Measurements from ENCODE around the gene STXBP5L.
"Not testable (repeated sequence)": the region's sequence is repeated elsewhere in the genome, so short reads cannot be mapped to it uniquely, and the experiment has no call there.

STXBP5L gene

DNA sequence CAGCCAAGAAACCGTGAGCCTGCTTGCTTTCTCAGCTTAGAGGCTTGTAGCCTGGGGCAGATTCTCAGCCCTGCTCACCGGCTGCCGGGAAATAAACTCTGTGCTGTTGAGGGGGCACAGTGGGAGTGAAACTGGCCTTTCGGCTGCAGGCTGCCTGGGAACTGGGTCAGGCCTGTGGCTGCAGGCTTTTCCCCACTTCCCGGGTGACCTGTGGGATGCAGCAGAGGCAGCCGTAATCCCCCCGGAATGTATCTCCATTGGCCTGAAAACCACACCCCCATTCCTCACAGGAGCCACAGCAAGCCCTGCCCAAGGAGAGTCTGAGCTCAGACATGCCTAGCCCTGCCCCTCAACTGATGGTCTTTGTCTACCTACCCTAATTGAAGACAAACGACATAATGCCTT is 110.9 kb downstream of the STXBP5L start:
- no peak for DNase-seq (ENCODE audit: low read depth, low spot score)

DNA sequence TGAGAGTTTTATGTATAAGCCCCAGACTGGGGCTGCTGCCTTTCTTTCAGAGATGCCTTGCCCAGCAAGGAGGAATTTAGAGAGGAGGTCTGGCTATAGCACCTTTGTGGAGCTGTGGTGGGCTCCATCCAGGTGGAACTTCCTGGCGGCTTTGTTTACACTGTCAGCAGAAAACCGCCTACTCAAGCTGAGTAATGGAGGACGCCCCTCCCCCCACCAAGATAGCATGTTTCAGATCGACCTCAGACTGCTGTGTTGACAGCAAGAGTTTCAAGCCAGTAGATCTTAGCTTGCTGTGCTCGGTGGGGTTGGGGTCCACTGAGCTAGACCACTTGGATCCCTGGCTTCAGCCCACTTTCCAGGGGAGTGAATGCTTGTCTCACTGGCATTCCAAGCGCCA is 155.6 kb downstream of the STXBP5L start:
- DNase-seq (ENCODE audit: low read depth, low spot score), result no peak

DNA sequence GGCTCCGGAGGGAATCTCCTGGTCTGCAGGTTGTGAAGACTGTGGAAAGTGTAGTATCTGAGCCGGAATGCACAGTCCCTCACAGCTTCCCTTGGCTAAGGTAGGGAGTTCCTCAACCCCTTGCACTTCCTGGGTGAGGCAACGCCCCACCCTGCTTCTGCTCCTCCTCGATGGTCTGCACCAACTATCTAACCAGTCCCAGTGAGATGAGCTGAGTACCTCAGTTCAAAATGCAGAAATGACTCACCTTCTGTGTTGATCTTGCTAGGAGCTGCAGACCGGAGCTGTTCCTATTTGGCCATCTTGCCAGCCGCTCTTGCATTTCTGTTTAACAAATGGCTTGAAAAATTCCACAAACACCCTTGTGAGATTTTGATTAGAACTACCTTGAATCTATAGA is 156.1 kb downstream of the STXBP5L start:
- DNase-seq (ENCODE audit: low read depth, low spot score), result no peak

DNA sequence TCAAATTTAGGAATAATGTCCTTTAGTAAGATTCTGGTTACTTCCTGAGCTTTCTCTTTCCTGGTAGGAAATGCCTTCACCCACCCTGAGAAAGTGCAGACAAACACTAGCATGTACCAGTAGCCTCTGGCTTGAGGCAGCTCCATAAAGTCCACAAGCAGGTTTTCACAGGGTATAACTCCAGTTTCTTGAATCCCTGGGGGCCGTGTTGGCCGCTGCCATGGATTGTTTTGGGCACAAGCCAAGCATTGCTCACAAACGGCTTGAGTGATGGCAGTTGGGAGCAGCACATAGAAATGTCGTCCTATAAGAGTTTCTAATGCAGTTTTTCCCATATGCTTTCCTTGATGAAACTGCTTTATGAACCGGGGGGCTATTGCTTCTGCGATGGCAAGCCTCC is 164.1 kb downstream of the STXBP5L start:
- DNase-seq (ENCODE audit: low read depth, low spot score), result no peak

DNA sequence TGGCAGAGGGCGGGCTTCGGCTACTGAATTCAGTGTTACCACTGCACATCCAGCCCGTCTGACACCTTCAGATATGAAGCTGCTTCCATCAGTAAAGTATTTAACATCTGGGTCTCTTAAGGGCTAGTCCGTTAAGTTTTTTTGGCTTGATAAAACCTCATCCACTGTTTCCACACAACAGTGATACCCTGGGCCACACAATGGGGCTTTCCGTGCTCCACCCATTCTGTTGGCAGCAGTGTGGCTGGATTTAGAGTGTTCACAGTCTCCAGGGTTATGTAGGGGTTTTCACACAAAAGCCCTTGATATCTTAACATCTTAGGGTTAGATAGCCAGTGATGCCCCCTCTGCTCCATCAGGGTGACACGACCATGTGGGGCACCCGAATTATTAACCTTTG is 165.0 kb downstream of the STXBP5L start:
- no peak for DNase-seq (ENCODE audit: low read depth, low spot score)

DNA sequence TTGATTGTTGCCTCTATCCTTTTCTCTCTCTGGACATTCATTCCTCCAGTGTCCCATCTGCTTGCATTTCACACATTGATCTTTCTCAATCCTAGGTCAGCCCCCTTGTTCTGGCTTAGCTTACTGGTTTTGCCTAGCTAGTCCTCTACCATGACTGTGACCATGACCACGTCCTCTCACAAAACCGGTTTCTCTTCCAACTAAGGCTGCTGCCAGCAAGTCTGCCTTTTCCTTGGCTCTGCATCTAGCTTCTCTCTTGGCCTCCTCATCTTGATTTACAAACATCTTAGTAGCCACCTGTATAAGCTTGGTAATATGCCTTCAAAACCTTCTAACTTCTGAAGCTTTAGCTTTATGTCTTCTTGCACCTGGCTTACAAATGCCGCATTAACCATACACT is 167.2 kb downstream of the STXBP5L start:
- no peak for DNase-seq (ENCODE audit: low read depth, low spot score)

DNA sequence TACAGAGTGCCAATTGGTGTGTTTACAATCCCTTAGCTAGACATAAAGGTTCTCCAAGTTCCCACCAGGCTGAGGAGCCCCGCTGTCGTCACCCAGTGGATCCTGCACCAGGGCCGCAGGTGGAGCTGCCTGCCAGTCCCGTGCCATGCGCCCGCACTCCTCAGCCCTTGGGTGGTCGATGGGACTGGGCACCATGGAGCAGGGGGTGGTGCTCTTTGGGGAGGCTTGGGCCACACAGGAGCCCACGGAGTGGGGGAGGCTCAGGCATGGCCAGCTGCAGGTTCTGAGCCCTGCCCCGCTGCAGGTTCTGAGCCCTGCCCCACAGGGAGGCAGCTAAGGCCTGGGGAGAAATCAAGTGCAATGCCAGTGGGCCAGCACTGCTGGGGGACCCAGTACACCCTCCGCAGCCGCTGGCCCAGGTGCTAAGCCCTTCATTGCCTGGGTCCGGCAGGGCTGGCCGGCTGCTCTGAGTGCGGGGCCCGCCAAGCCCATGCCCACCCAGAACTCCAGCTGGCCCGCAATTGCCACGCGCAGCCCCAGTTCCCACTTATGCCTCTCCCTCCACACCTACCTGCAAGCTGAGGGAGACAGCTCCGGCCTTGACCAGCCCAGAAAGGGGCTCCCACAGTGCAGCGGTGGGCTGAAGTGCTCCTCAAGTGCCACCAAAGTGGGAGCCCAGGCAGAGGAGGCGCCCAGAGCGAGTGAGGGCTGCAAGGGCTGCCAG is 170.5 kb downstream of the STXBP5L start:
- not testable (repeated sequence) for DNase-seq (ENCODE audit: low read depth, low spot score)

DNA sequence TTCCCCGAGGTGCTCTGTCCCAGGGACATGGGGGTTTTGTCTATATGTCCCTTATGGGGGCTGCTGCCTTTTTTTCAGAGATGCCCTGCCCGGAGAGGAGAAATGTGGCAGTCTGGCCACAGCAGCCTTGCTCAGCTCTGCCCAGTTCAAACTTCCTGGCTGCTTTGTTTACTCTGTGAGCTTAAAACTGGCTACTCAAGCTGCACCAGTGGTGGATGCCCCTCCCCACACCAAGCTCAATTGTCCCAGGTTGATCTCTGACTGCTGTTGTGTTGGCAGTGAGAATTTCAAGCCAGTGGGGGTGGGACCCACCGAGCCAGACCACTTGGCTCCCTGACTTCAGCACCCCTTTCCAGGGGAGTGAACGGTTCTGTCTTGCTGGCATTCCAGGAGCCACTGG is 188.9 kb downstream of the STXBP5L start:
- no peak for DNase-seq (ENCODE audit: low read depth, low spot score)

DNA sequence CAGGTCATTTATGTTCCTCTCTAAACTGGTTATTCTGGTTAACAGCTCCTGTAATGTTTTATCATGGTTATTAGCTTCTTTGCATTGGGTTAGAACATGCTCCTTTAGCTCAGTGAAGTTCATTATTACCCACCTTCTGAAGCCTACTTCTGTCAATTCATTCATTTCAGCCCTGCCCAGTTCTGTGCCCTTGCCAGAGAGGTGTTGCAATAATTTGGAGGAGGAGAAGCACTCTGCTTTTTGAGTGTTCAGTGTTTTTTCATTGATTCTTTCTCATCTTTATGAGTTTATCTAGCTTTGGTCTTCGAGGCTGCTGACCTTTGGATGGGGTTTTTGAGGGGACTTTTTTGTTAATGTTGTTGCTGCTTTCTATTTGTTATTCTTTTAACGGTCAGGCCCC is 203.1 kb downstream of the STXBP5L start:
- not testable (repeated sequence) for DNase-seq (ENCODE audit: low read depth, low spot score)

DNA sequence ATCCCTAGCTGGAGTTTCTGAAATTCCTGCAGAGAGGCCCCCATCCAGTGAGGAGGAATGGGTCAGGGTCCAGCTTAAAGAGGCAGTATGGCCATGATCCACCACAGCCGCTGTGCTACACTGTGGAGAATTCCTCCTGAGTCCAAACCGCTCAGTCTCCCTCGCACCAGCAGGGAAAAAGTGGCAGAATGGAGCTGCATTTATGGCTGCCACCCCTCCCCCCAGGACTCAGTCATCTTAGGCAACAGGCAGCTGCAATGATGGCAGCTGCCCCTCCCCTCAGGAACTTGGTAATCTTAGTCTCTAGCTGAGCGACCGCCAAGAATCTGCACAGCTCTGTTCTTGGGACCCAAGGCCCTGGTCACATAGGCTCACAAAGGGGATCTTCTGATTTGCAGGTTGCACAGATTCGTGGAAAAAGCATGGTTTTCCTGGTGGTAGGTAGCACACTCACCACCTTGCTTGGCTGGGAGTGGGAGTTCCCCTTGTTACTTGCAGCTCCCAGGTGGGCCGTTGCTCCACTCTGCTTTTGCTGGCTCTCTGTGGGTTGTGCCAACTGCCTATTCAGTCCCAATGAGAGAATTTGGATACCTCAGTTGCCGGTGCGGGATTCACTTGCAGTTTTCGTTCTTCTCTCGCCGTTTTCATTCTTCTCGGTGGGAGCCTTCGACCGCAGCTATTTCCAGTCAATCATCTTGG is 204.1 kb downstream of the STXBP5L start:
- DNase-seq (ENCODE audit: low read depth, low spot score), result no peak

DNA sequence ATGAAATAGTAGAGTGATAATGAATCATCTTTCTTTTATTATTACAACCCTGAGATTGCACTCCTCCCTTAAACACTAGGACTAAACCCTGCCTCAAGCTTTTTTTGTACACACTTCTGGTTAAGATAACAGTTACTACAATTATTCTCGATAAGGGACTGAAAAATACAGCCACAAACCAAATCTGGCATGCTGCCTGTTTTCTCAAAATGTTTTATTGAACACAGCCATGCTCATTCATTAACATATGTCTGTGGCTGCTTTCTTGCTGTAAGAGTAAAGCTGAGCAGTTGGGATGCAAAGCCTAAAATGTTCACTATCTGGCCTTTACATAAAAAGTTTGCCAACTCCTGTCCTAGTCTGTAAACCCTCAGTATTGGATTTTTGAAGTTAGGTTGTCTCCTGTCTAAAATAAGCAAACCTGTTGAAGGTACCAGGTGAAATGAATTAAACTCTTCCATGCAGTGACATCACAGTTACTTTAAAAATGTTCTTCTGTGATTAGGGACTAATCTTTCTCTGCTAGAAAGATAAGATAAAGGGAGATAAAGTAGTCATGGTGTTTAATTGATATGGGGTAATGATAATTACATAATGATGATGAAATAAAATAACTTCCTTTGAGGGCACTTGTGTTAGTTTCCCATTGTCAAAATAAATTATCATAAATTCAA is 218.2 kb downstream of the STXBP5L start:
- DNase-seq (ENCODE audit: low read depth, low spot score), result no peak

DNA sequence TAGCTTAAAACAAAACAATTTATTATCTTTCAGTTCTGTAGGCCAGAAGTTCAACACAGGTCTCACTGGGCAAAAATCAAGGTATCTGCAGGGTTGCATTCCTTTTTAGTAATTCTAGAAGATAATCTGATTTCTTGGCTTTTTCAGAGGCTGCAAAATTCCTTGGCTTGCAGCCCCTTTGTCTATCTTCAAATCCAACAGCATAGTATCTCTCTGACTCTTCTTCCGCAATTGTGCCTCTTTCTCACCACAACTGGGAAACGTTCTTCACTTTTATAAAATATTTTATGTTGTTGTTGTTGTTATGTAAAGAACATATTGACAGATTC is 218.7 kb downstream of the STXBP5L start:
- no peak for DNase-seq (ENCODE audit: low read depth, low spot score)

DNA sequence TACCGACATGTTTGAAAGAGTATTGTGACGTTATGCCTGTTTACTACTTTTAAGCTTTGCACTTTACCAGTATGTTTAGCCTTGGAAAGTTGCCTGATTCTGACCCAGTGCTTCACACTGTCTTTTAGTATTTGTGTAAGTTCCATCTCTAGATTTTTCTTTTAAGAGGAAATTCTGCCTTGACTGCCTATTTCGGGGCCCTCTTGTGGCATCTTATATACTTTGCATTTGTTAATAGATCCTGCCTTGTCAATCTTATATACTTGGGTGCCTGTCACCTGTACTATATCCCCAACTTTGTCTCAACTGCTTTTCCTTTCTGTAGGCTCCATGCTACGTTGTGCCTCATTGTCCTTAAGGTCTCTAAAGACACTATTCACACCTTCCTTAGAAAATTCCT is 244.6 kb downstream of the STXBP5L start:
- DNase-seq (ENCODE audit: low read depth, low spot score), result no peak

DNA sequence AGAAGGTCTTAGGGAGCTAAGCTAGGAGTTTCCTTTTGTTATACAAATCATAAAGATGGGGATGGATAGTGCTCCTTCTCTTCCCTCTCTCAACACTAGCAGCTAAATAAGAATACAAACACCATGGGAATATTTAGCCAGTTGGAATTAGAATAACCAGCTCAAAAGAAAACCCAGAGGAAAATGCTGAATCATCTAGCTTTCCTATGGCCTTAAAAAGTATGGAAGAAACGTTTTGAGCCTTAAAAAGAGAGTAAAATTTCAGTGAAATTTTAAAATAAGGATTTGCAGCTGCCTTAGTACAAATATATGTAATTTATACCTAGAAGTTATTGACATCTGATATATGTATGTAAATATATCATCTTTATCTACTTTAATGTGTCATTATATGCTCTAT is 245.8 kb downstream of the STXBP5L start:
- no peak for DNase-seq (ENCODE audit: low read depth, low spot score)

DNA sequence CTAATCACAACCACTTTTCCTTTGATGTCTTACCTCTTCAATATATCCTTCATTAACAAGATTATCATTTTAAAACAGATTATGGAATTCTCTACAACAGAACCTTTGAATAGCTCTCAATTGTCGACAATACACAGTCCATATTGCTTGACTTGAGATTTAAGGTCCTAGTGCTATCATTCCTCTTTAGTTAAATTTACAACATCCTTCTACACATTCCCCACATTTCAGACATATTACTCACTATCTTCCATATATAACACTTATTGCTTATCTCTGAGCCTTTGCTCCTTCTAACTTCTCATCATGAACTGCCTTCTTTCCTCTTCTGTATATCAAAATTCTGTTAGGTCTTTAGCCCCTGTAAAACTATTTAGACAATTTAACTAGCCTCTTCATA is 247.0 kb downstream of the STXBP5L start:
- no peak for DNase-seq (ENCODE audit: low read depth, low spot score)

DNA sequence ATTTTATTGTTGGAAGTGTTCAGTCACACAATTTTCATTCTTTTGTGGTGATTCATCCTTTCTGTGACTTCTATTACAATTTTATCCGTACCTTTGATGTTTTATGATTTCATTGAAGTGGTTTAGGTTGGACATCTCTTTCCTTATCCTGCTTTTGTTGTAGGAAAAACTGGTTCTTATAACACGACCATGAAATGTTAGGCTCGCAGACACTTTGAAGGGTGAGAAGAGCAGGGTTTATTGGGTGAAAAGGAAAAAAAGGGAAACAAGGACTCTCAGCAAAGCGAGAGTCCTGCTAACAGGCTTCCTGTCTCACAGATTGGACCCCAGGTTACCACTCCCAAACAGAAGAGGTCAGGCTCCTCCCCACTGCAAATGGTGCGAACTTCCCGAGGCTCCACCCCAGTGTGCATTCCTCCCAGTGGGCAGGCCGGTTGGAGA is 257.4 kb downstream of the STXBP5L start:
- DNase-seq (ENCODE audit: low read depth, low spot score), result no peak

DNA sequence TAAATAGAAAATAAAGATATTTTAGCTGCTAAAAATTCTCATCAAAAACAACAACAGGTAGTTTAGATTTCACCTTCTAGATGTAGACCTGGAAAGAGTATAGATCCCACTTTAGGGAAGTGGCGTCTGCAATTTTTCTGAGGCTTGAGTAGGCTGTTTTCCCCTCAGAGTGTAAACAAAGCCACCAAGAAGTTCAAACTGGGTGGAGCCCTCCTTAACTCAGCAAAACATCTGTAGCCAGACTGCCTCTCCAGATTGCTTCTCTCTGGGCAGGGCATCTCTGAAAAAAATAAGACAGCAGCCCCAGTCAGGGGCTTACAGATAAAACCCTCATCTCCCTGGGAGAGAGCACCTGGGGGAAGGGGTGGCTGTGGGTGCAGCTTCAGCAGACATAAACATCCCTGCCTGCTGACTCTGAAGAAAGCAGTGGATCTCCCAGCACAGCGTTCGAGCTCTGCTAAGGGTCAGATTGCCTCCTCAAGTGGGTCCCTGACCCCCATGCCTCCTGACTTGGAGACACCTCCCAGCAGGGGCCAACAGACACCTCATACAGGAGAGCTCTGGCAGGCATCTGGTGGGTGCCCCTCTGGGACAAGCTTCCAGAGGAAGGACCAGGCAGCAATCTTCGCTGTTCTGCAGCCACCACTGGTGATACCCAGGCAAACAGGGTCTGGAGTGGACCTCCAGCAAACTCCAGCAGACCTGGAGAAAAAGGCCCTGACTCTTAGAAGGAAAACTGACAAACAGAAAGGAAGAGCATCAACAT is 259.6 kb downstream of the STXBP5L start:
- DNase-seq (ENCODE audit: low read depth, low spot score), result no peak

DNA sequence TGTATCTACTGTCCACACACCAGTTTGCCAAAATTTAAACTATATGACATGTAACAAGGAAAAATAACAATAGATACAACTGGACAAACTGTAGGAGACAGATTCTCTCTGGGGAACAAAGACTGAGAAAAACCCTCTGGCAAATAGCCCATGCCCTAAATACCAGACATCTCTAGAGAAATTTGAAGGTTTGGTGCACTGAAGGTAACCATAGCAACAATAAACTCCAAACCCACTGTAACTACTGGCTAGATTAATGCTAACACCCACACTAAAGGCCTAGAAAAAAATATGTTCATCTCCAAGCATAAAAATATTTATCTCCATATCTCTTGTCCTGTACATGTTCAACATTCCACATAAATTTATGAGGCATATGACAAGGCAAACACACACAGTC is 267.1 kb downstream of the STXBP5L start:
- DNase-seq (ENCODE audit: low read depth, low spot score), result no peak

DNA sequence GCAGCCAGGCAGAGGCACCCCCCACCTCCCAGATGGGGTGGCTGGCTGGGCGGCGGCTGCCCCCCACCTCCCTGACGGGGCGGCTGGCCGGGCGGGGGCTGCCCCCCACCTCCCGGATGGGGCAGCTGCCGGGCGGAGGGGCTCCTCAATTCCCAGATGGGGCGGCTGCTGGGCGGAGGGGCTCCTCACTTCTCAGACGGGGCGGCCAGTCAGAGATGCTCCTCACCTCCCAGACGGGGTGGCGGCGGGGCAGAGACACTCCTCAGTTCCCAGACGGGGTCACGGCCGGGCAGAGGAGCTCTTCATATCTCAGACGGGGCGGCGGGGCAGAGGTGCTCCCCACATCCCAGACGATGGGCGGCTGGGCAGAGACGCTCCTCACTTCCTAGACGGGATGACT is 282.6 kb downstream of the STXBP5L start:
- not testable (repeated sequence) for DNase-seq (ENCODE audit: low read depth, low spot score)

DNA sequence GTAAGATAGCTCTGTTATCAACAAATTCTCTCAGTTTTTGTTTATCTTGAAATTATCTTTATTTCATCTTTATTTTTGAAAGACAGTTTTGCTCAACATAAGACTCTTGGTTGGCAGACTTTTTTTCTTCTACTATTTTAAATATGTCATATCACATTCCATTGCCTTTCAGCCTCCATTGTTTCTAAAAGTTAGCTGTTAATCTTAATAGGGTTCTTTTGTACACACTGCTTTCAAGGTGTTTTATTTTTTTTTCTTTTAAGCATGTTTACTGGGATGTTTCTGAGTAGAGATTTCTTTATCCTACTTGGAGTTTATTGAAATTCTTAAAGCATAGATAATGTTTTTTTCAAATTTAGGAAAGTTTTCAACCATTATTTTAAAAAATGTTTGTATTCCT is 294.6 kb downstream of the STXBP5L start:
- DNase-seq (ENCODE audit: low read depth, low spot score), result no peak

DNA sequence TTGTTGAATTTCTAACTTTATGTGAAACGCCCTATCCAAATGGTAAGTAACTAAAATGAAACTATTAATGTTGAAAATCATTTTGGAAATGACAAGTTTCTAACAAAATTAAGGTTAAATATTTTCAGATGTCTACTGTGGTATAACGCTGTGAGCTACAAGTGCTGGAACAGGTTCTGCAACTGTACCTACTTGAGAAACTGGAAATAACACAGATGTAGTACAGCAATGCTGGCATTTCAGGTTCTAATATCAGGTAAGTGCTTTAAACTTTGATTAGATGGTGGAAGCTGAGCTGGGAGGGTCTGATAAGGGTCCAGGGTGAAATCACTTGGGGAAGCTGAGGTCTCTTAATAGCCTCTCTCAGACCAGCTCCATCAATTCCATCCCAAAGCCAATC is 315.1 kb downstream of the STXBP5L start:
- no peak for DNase-seq (ENCODE audit: low read depth, low spot score)

DNA sequence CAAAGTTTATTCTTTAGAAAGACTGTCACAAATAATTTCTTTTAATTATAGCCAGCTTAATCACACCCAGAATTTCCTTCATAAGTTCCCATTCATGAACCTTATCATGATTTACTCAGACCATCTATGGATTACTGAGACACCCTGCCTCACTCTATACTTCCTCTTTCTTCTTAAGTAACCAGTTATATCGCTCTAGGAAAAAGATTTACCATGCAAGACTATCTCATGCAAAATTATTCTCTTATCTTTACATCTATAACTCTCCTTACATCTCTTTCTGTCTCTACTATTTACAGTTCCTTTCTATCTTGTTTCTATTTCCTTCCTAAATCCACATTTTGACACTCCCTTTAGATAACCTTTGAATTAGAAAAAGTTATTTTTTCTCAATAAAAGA is 321.0 kb downstream of the STXBP5L start:
- no peak for DNase-seq (ENCODE audit: low read depth, low spot score)
